ENCODE results near the gene FFAR2. TPM values are rescaled to one million over a fixed set of nuclear protein-coding genes. Genes with fewer than 3 reads are reported as not detected.

FFAR2 gene
- total RNA-seq, 4 donors from 2014 or later, result 0.49 to 2.5 (median 0.56) TPM; not detected in 1

GRCh38 chr19:35454663-35455062, 6.6 kb downstream of the FFAR2 start:
- TF ChIP-seq CTCF (IDR thresholded peaks at IDR 0.05), result no peak
- no peak for TF ChIP-seq POLR2A (IDR thresholded peaks at IDR 0.05)
- intact Hi-C loops (cut with DNase I), result no loop called here
- H3K4me1 ChIP-seq, result peaks cover 10 to 24% (median 14%) of the 10 kb centered on the region in 3 donors

GRCh38 chr19:35455616-35456201, 7.7 kb downstream of the FFAR2 start:
- WGBS, 2 donors, result 45 to 69% methylated on average over 1 of the region's 3 CpGs
- DNase-seq, result no peak
- peaks cover 0 to 20% (median 0%) of the 10 kb centered on the region in 4 donors for H3K27me3 ChIP-seq
- H3K9me3 ChIP-seq, result no peaks in the 10 kb centered on the region
- H3K4me3 ChIP-seq, result no peak overlapping the region
- intact Hi-C loops (cut with DNase I), result no loop called here
- no peak overlapping the region for H3K27ac ChIP-seq
- peaks cover 8 to 18% (median 10%) of the 10 kb centered on the region in 3 donors for H3K4me1 ChIP-seq
- H3K36me3 ChIP-seq, result no peaks in the 10 kb centered on the region
- TF ChIP-seq CTCF (IDR thresholded peaks at IDR 0.05) (no peak), POLR2A (IDR thresholded peaks at IDR 0.05) (no peak)

More at GRCh38 chr19:35454663-35455062, 6.6 kb downstream of the FFAR2 start:
- H3K4me3 ChIP-seq, result no peak overlapping the region
- H3K27me3 ChIP-seq, result peaks cover 0 to 31% (median 0%) of the 10 kb centered on the region in 4 donors
- 82 to 88% methylated on average over 2 of the region's 2 CpGs for WGBS, 2 donors
- no peak for DNase-seq
- no peak overlapping the region for H3K27ac ChIP-seq
- no peaks in the 10 kb centered on the region for H3K9me3 ChIP-seq
- no peaks in the 10 kb centered on the region for H3K36me3 ChIP-seq

GRCh38 chr19:35457173-35457572, 9.1 kb downstream of the FFAR2 start:
- intact Hi-C loops (cut with DNase I), result no loop called here
- H3K36me3 ChIP-seq, result no peaks in the 10 kb centered on the region
- TF ChIP-seq CTCF (IDR thresholded peaks at IDR 0.05), result no peak
- TF ChIP-seq POLR2A (IDR thresholded peaks at IDR 0.05), result no peak
- no peak for DNase-seq
- peaks cover 10 to 17% (median 11%) of the 10 kb centered on the region in 3 donors for H3K4me1 ChIP-seq
- WGBS, 2 donors, result 62 to 70% methylated on average over 5 of the region's 5 CpGs
- no peak overlapping the region for H3K27ac ChIP-seq
- H3K4me3 ChIP-seq, result no peak overlapping the region
- H3K27me3 ChIP-seq, result peaks cover 0 to 6% (median 0%) of the 10 kb centered on the region in 4 donors
- no peaks in the 10 kb centered on the region for H3K9me3 ChIP-seq

GRCh38 chr19:35458192-35458591, 10.1 kb downstream of the FFAR2 start:
- Histone ChIP-seq H3K27me3 (peaks cover 0 to 1% (median 0%) of the 10 kb centered on the region in 4 donors), H3K27ac (no peak overlapping the region), H3K36me3 (no peaks in the 10 kb centered on the region), H3K4me3 (no peak overlapping the region), H3K4me1 (peaks cover 12 to 27% (median 15%) of the 10 kb centered on the region in 3 donors), H3K9me3 (no peaks in the 10 kb centered on the region)
- TF ChIP-seq CTCF (IDR thresholded peaks at IDR 0.05), result no peak
- no peak for TF ChIP-seq POLR2A (IDR thresholded peaks at IDR 0.05)
- no peak for DNase-seq
- intact Hi-C loops (cut with DNase I), result no loop called here
- WGBS, 2 donors, result 53 to 64% methylated on average over 1 of the region's 1 CpG

- no peak for DNase-seq
- Histone ChIP-seq H3K9me3 (no peaks in the 10 kb centered on the region), H3K27ac (peak overlapping the region in 2 of 4 donors; percentile 49 to 52), H3K4me3 (no peak overlapping the region), H3K4me1 (peaks cover 12 to 32% (median 15%) of the 10 kb centered on the region in 3 donors), H3K36me3 (no peaks in the 10 kb centered on the region), H3K27me3 (peaks cover 0 to 5% (median 0%) of the 10 kb centered on the region in 4 donors)
- intact Hi-C loops (cut with DNase I), result no loop called here
- TF ChIP-seq CTCF (IDR thresholded peaks at IDR 0.05), result no peak
- no peak for TF ChIP-seq POLR2A (IDR thresholded peaks at IDR 0.05)
- WGBS, 2 donors, result 25 to 42% methylated on average over 9 of the region's 10 CpGs
Observed at GRCh38 chr19:35458731-35459391, 10.8 kb downstream of the FFAR2 start.
